IMR-90 (cell line): ENCODE measurements around the gene ELOVL5.

Experiments
- POLR2A ChIP-seq: IDR thresholded peaks from 2 replicates; pipeline ENCODE4 v1.6.1; 2012; ENCODE audit warnings: mild to moderate bottlenecking, low read depth, low read length
- TF ChIP-seq, protein P1 (sequence below): fragments of 150-350 bp; IDR thresholded peaks from 2 replicates; pipeline ENCODE4 v1.6.1; 2017; ENCODE audit warnings: mild to moderate bottlenecking, antibody characterized with exemption, low read length, low read depth

GRCh38 chr6:53239526-53239925, 109.2 kb downstream of the ELOVL5 start:
- TF ChIP-seq, protein P1, sequence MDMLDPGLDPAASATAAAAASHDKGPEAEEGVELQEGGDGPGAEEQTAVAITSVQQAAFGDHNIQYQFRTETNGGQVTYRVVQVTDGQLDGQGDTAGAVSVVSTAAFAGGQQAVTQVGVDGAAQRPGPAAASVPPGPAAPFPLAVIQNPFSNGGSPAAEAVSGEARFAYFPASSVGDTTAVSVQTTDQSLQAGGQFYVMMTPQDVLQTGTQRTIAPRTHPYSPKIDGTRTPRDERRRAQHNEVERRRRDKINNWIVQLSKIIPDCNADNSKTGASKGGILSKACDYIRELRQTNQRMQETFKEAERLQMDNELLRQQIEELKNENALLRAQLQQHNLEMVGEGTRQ: no peak
- no peak for TF ChIP-seq POLR2A
